ENCODE data around the gene RNPS1.

Gene RNPS1

GRCh38 chr16:2233872-2234812 lies 33.8 kb downstream of the RNPS1 start:
- no peak for DNase-seq

- DNase-seq, result no peak
Observed at GRCh38 chr16:2233046-2233775, 34.7 kb downstream of the RNPS1 start.

DNA sequence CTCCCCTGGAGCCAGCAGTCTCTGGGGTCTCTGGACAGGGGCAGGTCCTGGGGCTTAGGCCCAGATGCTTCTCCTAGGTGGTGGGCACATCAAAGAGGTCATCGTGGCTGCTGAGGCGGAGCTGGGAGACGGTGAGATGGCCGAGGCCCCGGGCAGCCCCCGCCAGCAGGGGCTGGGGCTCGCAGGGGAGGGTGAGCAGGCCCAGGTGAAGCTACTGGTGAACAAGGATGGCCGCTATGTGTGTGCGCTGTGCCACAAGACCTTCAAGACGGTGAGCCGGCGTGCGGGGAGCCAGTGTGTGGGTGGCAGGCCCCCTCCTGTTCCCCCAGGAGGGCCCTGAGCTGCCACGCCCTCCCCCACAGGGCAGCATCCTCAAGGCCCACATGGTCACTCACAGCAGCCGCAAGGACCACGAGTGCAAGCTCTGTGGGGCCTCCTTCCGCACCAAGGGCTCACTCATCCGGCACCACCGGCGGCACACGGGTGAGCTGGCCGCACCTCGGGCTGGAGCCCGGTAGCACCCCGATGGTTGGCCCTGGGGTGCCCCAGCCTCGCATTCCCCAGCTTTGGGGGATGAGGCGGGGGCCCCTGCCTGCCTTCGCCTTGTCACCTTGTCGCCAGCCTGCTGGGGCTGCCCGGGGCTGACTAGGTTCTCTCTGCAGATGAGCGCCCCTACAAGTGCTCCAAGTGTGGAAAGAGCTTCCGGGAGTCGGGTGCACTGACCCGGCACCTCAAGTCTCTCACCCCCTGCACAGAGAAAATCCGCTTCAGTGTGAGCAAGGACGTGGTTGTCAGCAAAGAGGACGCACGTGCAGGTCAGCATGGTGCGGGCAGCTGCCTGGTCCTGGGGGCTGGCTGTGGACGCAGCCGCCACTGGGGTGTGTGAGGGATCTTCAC lies 35.6 kb downstream of the RNPS1 start:
- no peak for DNase-seq

GRCh38 chr16:2231016-2231931 lies 36.7 kb downstream of the RNPS1 start:
- no peak for DNase-seq

DNA sequence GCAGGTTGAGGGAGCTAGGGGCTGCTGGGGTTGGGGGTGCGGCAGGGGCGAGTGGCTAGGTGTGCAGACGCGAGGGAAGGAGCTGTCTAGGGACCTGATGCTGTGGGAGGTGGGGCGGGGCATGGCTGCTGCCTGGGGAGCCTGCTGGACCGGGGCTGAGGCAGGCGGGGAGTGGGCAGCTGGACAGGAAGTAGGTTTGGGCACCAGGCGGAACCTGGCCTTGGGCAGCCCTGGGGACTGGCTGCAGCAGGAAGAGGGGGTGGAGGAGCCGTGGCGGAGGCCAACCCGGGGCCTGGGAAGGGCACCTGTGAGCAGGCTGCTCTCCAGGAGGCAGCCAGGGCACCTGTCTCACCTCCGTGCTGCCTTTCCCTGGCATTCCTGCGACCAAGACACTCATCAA lies 37.5 kb downstream of the RNPS1 start:
- peak in 1 of 2 donors; percentile 57 for DNase-seq

DNA sequence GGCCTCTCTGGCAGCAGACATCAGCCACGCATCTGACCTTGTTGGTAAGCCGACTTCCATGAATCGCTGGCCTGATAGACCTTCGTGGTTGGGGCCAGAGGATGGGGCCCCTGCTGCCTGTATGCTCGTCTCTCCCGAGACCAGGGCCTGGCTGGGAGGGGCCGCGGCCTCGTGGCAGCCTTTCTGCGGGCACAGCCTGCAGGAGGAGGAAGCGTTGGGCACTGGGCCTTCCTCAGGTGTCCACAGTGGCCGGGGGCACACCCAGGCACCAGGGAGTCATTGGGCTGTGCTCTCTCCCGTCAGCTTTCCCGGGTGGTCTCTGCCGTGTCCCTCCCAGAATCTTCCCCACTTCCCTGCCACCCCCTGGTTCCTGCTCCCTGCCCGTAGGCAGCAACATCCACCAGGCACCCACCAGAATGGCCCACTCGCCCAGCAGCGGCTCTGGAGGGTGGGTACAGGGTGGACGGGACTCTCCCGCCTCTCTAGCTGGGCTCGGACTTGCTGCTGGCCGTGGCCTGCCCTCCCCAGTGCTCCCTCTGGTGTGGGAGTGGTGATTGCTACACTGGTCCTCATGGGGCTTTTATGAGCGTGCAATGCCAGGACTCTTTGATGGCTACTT lies 38.2 kb downstream of the RNPS1 start:
- DNase-seq, result peak in 1 of 2 donors; percentile 14

DNA sequence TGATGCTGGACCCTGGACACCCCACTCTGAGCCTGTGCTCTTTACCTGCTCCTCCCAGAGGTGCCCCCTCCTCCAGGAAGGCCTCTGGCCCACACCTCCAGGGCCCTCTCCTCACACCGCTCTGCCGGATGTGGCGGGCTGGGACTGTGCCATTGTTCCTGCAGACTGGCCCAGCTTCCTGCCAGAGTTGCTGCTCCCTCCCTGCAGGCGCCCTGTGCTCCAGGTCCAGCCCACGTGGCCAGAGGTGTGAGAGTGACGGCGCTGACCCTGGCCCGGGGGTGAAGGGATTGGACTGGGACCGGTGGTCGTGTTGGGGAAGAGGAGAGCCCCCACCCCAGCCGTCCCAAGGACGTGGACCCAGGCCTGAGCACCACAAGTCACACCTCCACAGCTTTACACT lies 38.8 kb downstream of the RNPS1 start:
- DNase-seq, result no peak

- no peak for DNase-seq
Observed at GRCh38 chr16:2228161-2228824, 39.6 kb downstream of the RNPS1 start.

DNA sequence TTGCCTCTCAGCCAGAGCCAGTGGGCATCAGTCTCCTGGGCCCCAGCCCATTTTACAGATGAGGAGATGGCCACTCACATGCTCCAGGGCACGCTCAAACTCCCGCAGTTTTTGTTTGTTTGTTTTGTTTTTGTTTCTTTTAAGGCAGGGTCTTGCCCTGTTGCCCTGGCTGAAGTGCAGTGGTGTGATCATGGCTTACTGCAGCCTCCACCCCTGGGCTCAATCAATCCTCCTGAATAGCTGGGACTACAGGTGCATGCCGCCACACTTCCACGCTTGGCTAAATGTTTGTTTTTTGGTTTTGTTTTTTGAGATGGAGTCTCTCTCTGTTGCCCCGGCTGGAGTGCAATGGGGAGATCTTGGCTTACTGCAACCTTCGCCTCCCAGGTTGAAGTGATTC lies 41.0 kb downstream of the RNPS1 start:
- no peak for DNase-seq

DNA sequence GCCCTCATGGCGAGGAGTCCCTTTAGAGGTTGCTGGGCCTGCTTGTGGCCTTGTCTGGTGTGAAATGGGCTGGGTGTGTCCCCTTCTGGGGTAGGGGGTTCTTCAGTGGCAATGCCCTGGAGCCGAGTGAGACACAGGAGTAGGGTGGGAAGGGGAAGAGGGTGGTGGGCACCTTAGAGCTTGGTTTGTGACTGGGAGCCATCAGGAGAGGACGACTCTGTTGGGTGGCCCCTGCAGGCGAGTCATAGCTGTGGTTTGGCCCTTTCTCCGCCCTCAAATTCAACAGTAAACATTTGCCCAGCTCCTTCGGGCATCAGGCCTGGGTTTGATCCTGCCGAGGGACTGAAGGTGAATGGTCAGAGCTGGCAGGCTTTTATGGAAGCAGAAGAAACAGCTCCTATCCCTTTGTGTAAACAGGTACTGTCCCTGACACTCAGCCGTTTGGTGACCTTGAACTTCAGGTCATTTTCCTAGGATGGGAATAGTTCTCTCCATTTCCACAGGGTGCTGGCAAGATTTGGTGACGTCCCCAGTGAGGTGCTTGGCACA lies 41.6 kb downstream of the RNPS1 start:
- no peak for DNase-seq

GRCh38 chr16:2223942-2224486 lies 43.9 kb downstream of the RNPS1 start:
- DNase-seq, result peak; percentile 26 to 59

DNA sequence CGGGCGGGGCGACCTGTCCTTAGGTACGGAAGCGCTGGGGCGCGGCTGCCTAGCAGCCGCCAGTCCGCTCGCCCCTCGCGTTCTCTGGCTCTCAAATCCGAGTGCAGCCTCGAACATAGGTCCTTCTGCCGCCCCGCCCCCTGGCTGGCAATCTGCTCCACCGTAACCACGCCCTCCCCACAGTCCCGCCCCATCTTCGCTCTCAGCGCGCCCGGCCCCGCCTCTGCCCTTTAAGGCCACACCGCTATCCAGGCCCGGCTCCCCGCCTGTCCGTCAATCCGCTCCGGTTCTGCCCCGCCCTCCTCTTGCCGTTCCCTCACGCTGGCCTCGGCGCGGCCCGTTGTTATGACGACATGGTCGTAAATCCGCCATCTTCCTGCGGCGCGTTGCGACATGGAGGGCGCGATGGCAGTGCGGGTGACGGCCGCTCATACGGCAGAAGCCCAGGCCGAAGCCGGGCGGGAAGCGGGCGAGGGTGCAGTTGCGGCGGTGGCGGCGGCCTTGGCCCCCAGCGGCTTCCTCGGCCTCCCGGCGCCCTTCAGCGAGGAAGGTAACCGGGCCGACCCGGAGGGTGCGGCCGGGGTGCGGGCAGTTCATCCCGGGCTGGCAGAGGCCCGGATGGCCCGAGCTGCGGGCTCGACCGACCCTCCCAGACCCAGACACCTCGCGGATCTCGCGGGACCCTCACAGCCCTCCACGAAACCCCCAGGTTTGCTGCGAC lies 44.5 kb downstream of the RNPS1 start, which contains the start of gene E4F1:
Gene E4F1, plus strand, starts transcription at position 371 of the 721 bp plus-strand sequence. Its CDS starts 23 bp downstream, at position 394.
- DNase-seq, result peak; percentile 100

DNA sequence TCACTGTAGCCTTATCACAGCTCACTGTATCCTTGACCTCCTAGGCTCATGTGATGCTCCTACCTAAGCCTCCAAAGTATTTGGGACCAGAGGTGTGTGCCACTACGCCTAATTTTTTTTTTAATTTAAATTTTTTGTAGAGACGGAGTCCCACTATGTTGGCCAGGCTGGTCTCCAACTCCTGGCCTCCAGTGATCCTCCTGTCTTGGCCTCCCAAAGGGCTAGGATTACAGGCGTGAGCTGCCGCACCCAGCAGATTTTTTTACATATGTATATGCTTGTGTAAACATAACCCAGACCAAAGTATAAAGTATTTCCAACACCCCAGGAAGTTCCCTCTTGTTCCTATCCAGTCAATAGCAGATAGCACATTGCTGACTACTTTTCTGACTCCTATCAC lies 51.6 kb downstream of the RNPS1 start:
- DNase-seq, result no peak

GRCh38 chr16:2214719-2214968 lies 53.3 kb downstream of the RNPS1 start, which contains the start of gene PGP:
PGP (minus strand) TSS chr16:2214840; CDS start chr16:2214777, 63 bp downstream.
- DNase-seq, result no peak

GRCh38 chr16:2213817-2214718 lies 53.9 kb downstream of the RNPS1 start:
- DNase-seq, result peak in 1 of 2 donors; percentile 47

DNA sequence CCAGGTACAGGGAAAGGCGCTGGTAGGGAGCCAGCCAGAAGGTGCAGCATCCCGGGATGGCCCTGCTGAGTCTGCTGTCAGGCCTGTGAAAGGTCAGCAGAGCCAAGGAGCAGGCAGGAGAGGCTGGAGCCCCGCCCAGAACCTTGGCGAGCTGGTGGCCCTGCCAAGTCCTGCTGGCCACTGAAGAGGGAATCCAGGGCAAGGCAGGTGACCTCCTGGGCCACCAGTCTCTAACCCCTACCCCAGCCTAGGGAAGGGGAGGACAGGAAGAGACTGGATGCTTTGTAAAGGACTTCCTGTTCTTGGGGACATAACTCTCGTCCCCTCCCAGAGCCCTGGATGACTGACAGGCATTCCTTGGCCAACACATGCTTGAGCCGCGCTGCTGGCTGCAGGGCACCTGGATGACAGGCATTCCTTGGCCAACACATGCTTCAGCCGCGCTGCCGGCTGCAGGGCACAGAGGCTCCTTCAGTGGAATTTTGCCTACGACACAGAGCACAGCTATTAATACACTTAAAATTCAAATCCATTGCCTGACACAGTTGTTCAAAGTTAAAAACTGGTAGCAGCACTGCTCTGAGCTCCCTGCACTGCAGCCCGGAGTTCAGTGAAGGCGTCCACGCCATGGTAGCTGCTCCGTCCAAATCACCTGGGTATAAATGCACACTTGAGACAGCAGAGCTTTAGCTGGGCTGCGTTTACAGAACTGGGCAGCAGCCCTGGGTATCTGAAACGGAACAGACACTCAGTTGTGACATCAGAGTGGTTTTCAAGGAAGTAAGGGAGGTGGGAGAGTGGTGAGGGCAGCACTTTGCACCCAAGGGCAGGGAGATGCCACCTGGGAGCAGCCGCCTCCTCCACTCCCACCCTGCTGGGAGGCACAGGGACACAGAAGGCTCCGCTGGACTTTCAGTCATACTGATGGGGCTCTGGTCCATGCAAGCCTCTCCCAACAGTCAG lies 55.3 kb downstream of the RNPS1 start:
- peak; percentile 57 to 62 for DNase-seq

- DNase-seq, result no peak
Observed at GRCh38 chr16:2211923-2212347, 56.0 kb downstream of the RNPS1 start.
